Heart left ventricle (tissue), 16 donors: ENCODE measurements around the gene ZNF664. TPM values are rescaled to one million over a fixed set of nuclear protein-coding genes. Genes with fewer than 3 reads are reported as not detected.
A peak's percentile ranks its signal among the peaks of the same experiment; 100 is the strongest.

Experiments
- ATAC-seq, 4 donors: fragments of 200-7000 bp; cut with Tn5 transposase; one replicate each; pipeline ENCODE4 v1.9.1; 2020 to 2022; ENCODE audit warnings: moderate library complexity in 4 of 4, mild to moderate bottlenecking in 3 of 4, moderate number of reproducible peaks in 1 of 4
- DNase-seq, 5 donors: peaks; one replicate each; pipeline ENCODE4 v3.0.0-alpha.2; 2020
- H3K27ac ChIP-seq, 12 donors: fragments of 200-600 bp; sonication (generic) in 4 of 12; one replicate each; pipeline versions ENCODE4 v1.5.0 to v1.8.0; 2016 to 2022; ENCODE audit warnings: mild to moderate bottlenecking in 2 of 12
- H3K27me3 ChIP-seq, 9 donors: fragments of 200-600 bp; sonication (generic) in 2 of 9; one replicate each; pipeline versions ENCODE4 v1.5.1 to v1.8.0; 2016 to 2022; ENCODE audit warnings: mild to moderate bottlenecking in 3 of 9
- H3K36me3 ChIP-seq, 9 donors: fragments of 200-600 bp; sonication (generic) in 2 of 9; one replicate each; pipeline versions ENCODE4 v1.5.0 to v1.8.0; 2018 to 2022; ENCODE audit warnings: mild to moderate bottlenecking in 2 of 9
- H3K4me1 ChIP-seq, 12 donors: fragments of 200-600 bp; sonication (generic) in 4 of 12; one replicate each; pipeline versions ENCODE4 v1.5.0 to v1.8.0; 2016 to 2022; ENCODE audit warnings: mild to moderate bottlenecking in 3 of 12
- H3K4me3 ChIP-seq, 12 donors: fragments of 200-600 bp; sonication (generic) in 4 of 12; one replicate each; pipeline versions ENCODE4 v1.5.0 to v1.8.0; 2017 to 2022; ENCODE audit warnings: mild to moderate bottlenecking in 9 of 12, moderate library complexity in 4 of 12
- H3K9me3 ChIP-seq, 12 donors: fragments of 200-600 bp; sonication (generic) in 4 of 12; one replicate each; pipeline versions ENCODE4 v1.5.0 to v1.8.0; 2016 to 2022; ENCODE audit warnings: mild to moderate bottlenecking in 1 of 12
- POLR2A ChIP-seq, 2 donors: fragments of 450-650 bp; IDR thresholded peaks; one replicate each; pipeline ENCODE4 v1.6.1; 2017; ENCODE audit warnings: antibody characterized with exemption in 2 of 2, mild to moderate bottlenecking in 2 of 2, moderate library complexity in 2 of 2
- WGBS, 4 donors: extraction: QIAGEN DNeasy Blood & Tissue Kit in 2 of 4; methylation state at CpG; one replicate each; pipeline versions ENCODE4 v1.1.5 to v1.1.7; 2013 to 2018; 5-methylcytosine and 5-hydroxymethylcytosine counted together
- intact Hi-C, 10 donors: fragments of 100-400 bp; cut with DNase I; formaldehyde crosslinking; loops; one replicate each; pipeline versions ENCODE4 v1.11.1 to v1.14.2; 2022
- polyA plus RNA-seq, 2 donors: library from polyadenylated mRNA; stranded (reverse); fragments of 200-250 nt; gene quantifications; one replicate each; pipeline ENCODE4 v1.2.3, GENCODE V29; 2013
- total RNA-seq, 9 donors: library from RNA; depleted of rRNA in 2 of 9; stranded (reverse); fragments of >200 nt in 2 of 9; fragmentation: NEBNext Ultra II Directional in 3 of 9; extraction: Animal tissue kit (Norgen Biotek cat#: 25700) in 3 of 9; gene quantifications; one replicate each; pipeline versions ENCODE4 v1.1.0 to v1.2.4, GENCODE V29; 2016 to 2023
- TF ChIP-seq, protein P1 (sequence below), 12 donors: fragments of 200-600 bp; sonication (generic) in 4 of 12; IDR thresholded peaks; one replicate each; pipeline versions ENCODE4 v1.5.0 to v1.8.0; 2018 to 2022; ENCODE audit warnings: antibody characterized with exemption in 12 of 12, mild to moderate bottlenecking in 5 of 12
- donor health status: ischemic (EF 13 %, LVEDD 7.1; RV severe dilation, severe dysfunction).
- donor health status: healthy with polysubstance abuse.
- donor health status: DM: no; HTN: yes; CAD: no.
- donor health status: DM: no; HTN: no; CAD: no.
- donor health status: ischemic (EF 25% LVEDD 6.9; RV normal size, moderate dysfunction).
- donor health status: ischemic (EF 25% LVEDD 5.7; RV mildly dilated, moderate dysfunction).
- donor health status: healthy.
- donor health status: DM: yes; HTN: yes; CAD: no.
- donor health status: ischemic (EF 35%, LVEDD 5.7; RV mildly dilated, moderate dysfunction).
- donor health status: nonischemic (EF 11% LVEDD 7.7; RV severe dilation, severe dysfunction).
- donor health status: DM: yes; HTN: yes; CAD: no.
- donor health status: PGD.
- donor health status: ischemic (EF 29% LVEDD 5.4; RV normal size, mild dysfunction).
- donor health status: nonischemic (EF 23%, LVEDD 6.1; RV moderate dilation, normal function).

Gene ZNF664
- total and polyA plus RNA-seq, 11 donors: 43.1 to 104 (median 73.3) TPM

DNA sequence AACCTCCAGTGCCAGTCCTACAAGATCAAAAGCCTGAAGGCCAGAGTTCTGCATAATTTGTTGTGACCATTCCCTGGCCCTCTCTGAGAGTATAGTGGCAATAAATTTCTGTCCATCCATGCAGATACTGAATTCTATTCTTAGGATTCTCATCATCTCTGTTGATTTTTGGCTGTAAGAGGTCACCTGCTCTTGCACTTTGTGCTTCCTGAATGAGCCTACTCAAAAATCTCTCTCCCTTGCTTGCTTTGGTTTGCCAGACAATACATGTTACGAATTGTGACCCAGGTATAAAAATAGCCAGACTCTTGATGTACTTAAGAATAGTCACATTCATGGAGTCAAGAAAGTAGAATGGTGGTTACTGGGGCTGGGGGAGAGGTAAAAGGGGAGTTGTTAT, 16.7 kb downstream of the ZNF664 start:
- H3K27me3 ChIP-seq: no peaks in the 10 kb centered on the region
- peak overlapping the region in 10 of 12 donors; percentile 2 to 62 (median 44) for H3K27ac ChIP-seq
- no peaks in the 10 kb centered on the region for H3K9me3 ChIP-seq
- DNase-seq (no peak), ATAC-seq (peak in 2 of 4 donors; percentile 19 to 38)
- TF ChIP-seq, protein P1, sequence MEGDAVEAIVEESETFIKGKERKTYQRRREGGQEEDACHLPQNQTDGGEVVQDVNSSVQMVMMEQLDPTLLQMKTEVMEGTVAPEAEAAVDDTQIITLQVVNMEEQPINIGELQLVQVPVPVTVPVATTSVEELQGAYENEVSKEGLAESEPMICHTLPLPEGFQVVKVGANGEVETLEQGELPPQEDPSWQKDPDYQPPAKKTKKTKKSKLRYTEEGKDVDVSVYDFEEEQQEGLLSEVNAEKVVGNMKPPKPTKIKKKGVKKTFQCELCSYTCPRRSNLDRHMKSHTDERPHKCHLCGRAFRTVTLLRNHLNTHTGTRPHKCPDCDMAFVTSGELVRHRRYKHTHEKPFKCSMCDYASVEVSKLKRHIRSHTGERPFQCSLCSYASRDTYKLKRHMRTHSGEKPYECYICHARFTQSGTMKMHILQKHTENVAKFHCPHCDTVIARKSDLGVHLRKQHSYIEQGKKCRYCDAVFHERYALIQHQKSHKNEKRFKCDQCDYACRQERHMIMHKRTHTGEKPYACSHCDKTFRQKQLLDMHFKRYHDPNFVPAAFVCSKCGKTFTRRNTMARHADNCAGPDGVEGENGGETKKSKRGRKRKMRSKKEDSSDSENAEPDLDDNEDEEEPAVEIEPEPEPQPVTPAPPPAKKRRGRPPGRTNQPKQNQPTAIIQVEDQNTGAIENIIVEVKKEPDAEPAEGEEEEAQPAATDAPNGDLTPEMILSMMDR (IDR thresholded peaks at IDR 0.05): no peak
- 29 to 42% (median 37%) methylated on average over 1 of the region's 1 CpG for WGBS, 4 donors
- peaks cover 7 to 80% (median 44%) of the 10 kb centered on the region in 12 donors for H3K4me1 ChIP-seq
- intact Hi-C loops: loop anchor here in 4 of 10 donors (5.0 kb wide), 2 partner anchors 38 to 82 kb away; no protein-coding TSS in a partner anchor
- peaks cover 0 to 51% (median 31%) of the 10 kb centered on the region in 9 donors for H3K36me3 ChIP-seq
- H3K4me3 ChIP-seq: no peak overlapping the region

DNA sequence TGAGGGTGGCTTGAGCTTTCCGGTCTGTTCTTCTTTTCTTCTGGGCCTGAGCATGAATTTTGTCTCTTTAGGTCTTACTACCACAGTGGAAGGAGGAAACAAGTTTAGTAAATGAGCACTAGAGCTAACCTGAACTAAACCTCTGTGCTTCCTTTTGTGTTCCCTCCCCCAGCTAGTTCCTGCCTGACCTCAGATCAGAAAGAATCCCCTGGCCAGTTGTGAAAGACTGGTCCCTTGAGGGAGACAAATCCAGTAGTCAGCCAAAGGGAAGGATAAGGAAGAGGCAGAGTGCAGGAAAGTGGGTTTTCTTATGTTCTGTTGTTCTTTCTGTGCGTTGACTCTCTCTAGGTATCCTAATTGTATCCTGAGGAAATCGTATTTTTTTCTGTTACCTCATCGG, 17.5 kb downstream of the ZNF664 start:
- H3K4me1 ChIP-seq: peaks cover 7 to 82% (median 45%) of the 10 kb centered on the region in 12 donors
- intact Hi-C loops: loop anchor here in 1 of 10 donors (5.0 kb wide), 1 partner anchor 37 kb away; no protein-coding TSS in a partner anchor
- TF ChIP-seq, protein P1 (IDR thresholded peaks at IDR 0.05): no peak
- no peak for TF ChIP-seq POLR2A (IDR thresholded peaks at IDR 0.05)
- H3K36me3 ChIP-seq: peaks cover 0 to 51% (median 31%) of the 10 kb centered on the region in 9 donors
- WGBS, 4 donors: 44 to 59% (median 47%) methylated on average over 4 of the region's 4 CpGs
- no peaks in the 10 kb centered on the region for H3K27me3 ChIP-seq
- DNase-seq: peak in 1 of 5 donors; percentile 28
- peak overlapping the region in 10 of 12 donors; percentile 2 to 62 (median 42) for H3K27ac ChIP-seq
- no peaks in the 10 kb centered on the region for H3K9me3 ChIP-seq
- no peak overlapping the region for H3K4me3 ChIP-seq
- peak in 2 of 4 donors; percentile 26 to 52 for ATAC-seq

DNA sequence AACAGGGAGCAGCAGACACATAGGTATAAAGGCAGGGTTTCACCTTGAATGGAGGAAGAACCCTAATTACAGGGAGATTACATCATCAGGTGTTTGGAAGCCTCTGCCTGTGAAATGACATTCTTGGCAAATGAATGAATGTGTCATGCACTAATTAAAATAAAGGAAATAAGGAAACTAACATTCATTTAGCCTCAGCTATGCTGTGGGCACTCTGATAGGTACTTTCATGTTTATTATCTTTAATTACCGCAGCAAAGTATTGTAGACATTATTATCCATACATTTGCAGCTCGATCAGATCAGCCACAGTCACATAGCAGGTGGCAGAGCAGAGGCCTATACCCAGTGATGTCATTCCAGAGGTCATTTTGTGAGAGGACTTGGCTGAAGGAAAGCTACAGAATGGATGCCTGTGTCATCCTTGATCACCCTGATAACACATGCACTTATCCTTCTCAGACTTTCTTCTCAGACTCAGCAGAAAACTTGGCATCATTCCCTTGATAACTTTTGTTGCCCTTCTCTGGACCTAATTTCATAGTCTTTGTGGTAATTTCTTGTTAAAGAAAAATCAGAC, 18.4 kb downstream of the ZNF664 start:
- Histone ChIP-seq H3K36me3 (peaks cover 0 to 51% (median 31%) of the 10 kb centered on the region in 9 donors), H3K4me1 (peaks cover 6 to 81% (median 40%) of the 10 kb centered on the region in 12 donors), H3K27me3 (no peaks in the 10 kb centered on the region), H3K9me3 (no peaks in the 10 kb centered on the region), H3K4me3 (no peak overlapping the region), H3K27ac (peak overlapping the region in 1 of 12 donors; percentile 1)
- ATAC-seq (no peak), DNase-seq (no peak)
- 87 to 94% (median 91%) methylated on average over 2 of the region's 2 CpGs for WGBS, 4 donors
- no peak for TF ChIP-seq POLR2A (IDR thresholded peaks at IDR 0.05)
- TF ChIP-seq, protein P1 (IDR thresholded peaks at IDR 0.05): no peak
- intact Hi-C loops: loop anchor here in 1 of 10 donors (5.0 kb wide), 1 partner anchor 36 kb away; no protein-coding TSS in a partner anchor

DNA sequence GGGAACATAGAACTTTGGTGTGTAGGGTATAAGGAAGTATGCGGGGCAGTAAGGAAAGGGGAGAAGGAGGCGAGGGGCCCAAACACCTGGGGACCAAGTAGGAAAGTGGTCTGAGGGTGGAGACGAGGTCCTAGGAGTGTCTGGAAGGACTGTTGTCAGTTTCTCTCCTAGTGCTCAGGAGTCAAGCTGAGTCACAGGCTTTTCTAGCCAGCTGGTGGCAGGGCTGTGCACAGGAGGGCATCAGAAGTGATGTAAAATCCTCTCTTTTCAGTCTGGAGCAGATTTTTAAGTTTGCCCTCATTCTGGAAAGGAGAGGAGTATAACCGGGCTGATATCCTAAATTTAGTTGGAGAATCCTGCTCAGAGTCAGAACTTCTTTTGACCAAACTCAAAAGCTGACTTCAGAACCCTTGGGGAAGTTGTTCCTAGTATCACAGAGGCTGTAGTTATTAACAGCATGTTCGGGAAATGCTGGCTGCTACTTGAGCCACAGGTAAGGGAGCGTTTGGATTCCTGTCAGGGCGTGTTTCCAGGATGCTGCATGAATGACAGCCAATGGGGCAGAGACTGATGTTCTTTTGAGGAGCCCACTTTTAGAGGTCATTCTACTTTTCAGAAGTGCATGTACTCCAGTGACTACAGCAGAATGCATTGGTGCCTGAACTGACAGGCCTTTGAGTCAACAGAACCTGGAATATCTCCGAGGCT, 19.3 kb downstream of the ZNF664 start:
- H3K4me3 ChIP-seq: no peak overlapping the region

More for the DNA sequence above, 19.3 kb downstream of the ZNF664 start:
- intact Hi-C loops: loop anchor here in 1 of 10 donors (5.0 kb wide), 1 partner anchor 35 kb away; no protein-coding TSS in a partner anchor
- DNase-seq (no peak), ATAC-seq (no peak)
- no peak for TF ChIP-seq POLR2A (IDR thresholded peaks at IDR 0.05)
- TF ChIP-seq, protein P1 (IDR thresholded peaks at IDR 0.05): no peak
- Histone ChIP-seq H3K27me3 (no peaks in the 10 kb centered on the region), H3K9me3 (no peaks in the 10 kb centered on the region), H3K27ac (no peak overlapping the region), H3K36me3 (peaks cover 0 to 51% (median 29%) of the 10 kb centered on the region in 9 donors), H3K4me1 (peaks cover 3 to 80% (median 37%) of the 10 kb centered on the region in 12 donors)
- 83 to 91% (median 87%) methylated on average over 8 of the region's 8 CpGs for WGBS, 4 donors
